ENCODE measurements around the gene CRB1.
"Not testable (repeated sequence)": the region's sequence is repeated elsewhere in the genome, so short reads cannot be mapped to it uniquely, and the experiment has no call there.

Gene CRB1

DNA sequence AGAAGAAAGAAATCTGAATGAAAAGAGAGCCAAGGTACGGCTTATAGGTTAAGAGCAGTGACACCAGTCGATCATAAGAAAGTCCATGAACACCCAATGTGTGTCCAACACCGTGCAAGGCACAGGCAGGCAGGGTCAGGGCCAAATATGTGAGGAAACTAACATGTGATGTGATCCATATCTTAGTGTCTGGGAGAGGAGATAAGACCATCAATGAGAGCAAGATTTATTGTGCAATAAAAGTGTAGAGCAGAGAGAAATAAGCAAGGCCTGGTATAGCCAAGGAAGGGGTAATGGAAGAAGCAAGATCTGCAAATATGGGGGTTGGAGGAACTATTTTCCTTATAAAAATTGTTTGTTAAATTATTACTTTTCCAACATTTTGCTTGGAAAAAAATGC, 198.8 kb downstream of the CRB1 start:
- no peak for DNase-seq

DNA sequence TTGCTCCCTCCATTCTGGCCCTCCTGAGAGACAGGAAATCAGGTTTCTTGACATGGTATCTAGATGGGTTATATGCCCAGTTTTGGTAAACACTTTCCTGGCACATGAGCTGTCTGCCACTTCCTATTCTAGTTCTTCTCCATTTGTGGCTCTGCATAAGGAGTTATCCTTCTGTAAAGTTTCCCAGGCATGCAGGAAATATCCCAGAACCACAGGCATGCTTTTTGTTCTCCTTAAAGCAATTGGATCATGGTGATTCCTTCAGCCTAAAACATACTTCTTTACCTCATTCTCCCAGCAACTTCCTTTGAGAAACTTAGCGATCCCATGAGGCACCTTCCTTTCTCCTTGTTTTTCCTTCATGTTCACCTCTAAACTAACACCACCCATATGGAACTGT, 199.8 kb downstream of the CRB1 start:
- DNase-seq: no peak

DNA sequence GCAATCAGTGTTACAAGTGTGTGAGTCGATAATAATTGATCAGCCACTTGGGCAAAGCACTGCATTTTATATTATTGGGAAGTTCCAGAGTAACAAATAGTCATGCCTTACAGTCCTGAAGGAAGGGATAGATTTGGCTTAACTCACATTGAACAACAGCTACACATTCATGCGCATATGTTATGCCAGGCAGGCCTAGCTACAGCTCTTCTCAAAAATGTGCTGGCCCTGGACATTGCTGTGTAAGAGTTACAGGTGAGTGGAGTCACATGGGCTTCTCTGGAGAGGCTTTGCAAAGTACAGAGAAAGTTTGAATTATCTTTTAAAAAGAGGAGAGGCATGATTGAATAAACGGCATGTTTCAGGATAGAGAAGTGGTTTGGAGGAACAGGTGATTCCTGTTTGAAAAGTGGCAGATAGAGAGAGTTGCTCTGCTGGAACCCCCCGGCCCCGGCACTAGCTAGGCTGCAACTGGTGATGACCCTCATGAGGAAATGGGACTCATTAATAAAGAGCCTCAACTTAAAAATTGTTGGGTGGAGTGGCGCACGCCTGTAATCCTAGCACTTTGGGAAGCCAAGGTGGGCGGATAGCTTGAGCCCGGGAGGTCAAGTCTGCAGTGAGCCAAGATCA, 200.6 kb downstream of the CRB1 start:
- DNase-seq: no peak

DNA sequence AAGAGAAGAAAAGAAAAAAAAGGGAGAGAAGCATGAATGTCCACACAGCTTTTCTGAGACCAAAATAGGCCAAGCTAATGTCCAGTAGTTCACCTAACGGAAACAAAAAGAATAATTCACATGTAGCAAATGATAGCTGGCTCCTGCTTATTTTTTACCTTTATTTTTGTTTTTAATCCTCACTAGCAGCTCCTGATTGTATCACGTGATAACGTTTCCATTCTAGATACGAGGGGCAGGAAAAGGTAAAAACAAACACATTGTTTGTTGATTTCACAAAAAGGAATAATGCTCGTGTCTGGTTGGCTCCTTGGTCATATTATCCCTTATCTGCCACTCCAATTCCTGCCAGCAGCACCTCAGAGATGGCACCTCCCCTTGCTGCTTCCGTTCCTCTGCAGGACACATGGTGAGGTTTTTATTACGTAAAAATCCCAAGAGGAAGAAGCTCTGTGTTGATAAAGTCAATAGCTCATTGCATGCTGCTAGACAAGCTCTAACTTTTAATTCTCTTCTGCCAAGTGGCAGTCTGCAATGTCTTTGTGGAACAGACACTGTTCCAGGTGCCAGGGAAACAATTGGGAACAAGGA, 201.7 kb downstream of the CRB1 start:
- no peak for DNase-seq

DNA sequence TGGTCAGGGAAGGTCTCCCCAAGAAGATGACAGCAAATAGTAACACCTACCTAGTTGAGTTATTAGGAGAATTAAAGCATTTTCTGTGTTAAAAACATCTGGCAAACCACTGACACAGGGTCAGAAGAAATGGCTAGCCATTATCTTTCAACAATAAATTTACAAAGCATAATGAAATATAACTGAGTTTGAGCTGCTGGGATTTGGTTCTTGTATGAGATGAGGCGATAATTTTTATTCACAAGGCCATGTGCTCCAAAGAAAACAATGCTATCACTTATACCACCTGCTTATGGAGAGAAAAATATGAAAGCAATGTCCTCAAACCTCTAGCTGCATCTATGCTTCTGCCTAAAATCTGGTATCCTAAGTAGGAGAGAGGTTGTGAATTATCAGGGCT, 202.3 kb downstream of the CRB1 start:
- DNase-seq: no peak

DNA sequence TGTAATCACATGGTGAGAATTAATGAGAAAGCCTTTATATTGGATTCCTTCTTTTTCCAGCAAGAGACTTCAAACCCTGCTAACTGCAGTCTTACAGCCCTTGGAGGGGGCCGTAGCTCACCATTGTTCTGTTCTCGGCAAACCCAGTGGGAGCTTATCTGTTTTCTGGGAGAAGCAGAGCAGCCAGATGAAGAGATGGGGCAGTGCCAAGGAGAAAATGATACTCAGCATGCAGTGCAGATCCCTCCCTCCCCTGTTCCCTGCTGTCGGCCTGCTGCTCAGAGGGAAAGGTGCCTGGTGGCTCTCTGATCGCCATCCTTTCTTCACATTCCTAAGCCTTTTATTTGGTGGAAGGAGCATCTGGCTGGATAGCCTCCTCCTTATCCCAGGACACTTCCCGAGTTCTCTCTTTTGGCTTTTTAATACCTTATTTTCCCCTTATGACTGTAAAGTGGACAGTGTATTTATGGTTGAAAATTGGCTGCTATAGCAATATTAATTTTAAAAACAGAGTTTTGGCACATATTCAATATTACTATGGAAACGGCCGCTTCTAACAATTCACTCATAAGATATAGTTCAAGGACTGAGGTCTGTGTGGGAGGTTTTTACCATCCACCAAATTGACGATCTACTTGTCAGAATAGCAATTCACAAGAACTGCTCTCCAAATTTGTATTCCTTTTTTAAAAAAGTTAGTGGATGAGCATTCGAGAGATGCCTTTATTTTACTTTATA, 203.4 kb downstream of the CRB1 start:
- DNase-seq: no peak

DNA sequence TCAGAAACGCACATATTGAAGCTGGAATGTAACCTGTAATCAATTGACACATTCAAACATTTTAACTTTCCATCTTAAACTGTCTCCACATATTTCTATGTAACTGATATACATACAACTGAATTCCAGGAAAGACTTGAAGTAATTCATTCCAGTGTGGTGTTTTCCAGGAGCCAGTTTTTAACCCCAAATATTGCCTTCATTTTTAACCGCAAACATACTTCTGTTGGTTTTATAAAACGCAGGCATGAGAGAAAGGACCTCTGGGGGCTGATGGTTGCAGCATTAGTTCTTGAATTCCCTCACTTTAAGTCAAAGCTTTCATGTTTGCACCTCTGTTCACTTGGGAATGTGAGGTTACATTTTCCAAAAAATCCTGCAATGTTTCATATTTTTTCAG, 204.1 kb downstream of the CRB1 start:
- no peak for DNase-seq

DNA sequence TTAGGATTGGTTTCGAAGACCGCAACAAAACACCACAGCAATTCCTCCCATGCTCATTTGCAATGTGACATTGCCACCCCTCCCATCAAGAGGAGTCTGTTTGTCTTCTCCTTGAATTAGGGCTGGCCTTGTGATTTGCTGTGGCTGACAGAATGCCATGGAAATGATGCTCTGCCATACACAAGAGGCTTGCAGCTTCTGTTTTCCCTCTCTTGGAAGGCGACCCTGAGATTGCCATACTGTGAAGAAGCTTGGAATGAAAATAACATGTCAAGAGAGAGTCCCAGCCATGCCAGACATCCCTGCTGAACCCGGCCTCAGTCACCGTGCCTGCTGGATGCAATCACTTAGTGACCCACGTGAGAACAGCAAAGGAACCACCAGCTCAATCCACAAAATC, 212.4 kb downstream of the CRB1 start:
- DNase-seq: no peak

DNA sequence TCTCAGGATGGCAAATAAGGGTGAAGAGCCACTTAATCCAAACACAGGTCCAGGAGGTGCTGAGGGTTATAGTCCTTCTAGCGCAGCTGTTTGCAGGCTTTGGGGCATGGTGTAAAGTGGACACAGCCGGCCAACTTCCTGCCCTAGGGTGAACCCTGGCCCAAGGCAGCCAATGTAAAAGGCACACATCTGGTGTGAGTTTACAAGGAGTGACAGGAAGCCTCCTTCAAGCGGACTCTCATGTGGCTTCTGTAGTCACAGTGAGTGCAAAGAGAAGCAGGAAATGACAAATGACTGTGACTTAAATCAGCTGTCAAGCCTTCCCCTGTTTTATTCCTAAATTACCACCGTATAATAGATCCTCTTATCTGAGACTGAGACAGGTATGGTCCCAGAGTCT, 213.0 kb downstream of the CRB1 start:
- DNase-seq: peak in 4 of 6 experiments; percentile 2 to 37 (median 18)

DNA sequence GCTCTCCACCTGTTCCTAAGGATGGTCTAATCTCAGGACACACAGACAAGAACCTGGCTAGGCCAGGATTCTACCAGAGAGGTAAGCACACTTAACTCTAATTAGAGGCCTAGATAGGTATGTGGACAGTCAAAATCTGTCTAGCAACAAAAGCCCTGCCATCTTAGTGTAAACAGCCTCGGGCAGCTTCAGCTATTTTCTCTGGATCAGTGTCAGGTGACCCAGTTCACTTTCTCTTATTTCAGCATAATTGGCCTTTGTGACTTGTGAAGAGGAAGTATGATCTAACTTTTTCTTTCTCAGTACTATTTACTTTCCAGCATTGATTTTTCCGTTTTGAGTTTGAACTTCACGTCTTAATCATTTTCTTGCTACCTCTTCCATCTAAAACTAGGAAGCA, 217.7 kb downstream of the CRB1 start:
- no peak for DNase-seq

DNA sequence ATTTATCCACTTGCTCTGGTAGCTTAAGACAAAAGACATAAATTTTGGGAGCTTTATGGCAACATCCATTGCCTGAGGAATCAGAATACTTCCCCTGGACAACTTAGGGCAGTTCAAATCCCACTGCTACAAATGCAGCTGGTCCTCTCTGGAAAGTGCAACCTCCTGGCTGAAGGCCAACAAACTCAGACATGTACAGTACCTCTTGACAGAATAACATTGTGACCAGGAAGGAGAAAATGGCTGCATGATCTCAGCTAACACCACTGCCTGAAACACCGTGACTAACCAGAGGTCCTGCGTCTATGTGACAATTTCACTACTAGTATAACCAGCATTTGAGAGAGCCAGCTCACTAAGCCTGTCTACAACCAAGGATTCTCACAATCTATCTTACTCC, 218.9 kb downstream of the CRB1 start:
- no peak for DNase-seq

DNA sequence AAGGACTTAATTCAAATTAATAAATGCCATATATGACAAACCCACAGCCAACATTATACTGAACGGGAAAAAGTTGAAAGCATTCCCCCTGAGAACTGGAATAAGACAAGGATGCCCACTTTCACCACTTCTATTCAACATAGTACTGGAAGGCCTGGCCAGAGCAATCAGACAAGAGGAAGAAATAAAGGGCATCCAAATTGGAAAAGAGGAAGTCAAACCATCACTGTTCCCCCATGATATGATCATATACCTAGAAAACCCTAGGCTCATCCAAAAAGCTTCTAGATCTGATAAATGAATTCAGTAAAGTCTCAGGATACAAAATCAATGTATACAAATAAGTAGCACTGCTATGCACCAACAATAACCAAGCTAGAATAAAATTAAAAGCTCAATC, 223.5 kb downstream of the CRB1 start:
- DNase-seq: not testable (repeated sequence)

DNA sequence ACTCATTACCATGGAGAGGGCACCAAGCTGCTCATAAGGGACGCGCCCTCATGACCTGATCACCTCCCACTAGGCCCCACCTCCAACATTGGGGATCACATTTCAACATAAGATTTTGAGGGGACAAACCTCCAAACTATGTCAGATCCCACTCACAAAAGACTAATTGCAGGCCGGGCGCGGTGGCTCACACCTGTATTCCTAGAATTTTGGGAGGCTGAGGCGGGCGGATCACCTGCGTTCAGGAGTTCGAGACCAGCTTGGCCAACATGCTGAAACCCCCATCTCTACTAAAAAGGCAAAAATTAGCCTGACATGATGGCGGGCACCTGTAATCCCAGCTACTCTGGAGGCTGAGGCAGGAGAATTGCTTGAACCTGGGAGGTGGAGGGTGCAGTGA, 228.7 kb downstream of the CRB1 start:
- DNase-seq: no peak

DNA sequence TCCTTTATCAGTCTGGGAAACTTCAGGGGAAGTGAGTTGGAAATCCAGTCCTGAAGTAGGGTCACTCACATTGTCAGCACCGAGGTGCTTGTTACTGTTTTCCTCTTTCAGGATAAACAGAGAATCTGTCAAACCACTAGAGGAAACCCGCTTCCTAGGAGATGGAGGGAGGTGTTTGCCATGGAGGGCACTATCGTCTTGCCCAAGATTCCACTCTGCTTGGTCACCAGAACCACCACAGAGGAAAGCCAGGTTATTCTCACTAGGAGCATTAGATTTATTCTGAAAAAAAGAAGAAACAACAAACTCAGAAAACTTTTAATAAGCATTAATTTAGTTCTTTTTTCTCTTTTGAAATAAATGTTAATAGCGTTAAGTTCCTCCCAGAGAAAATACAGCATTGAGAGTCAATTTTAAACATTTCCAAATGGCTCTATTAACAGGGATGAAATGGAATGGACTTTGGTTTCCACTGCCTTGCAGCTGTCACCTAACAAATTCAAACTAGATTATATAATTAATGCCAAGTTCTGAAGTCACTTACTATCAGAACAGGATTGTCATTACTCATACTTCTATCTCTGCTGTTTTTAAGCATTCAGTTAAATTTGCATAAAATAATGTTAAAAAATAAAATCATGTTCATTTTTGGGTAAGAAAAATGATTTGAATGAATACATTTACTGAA, 242.8 kb downstream of the CRB1 start:
- no peak for DNase-seq

DNA sequence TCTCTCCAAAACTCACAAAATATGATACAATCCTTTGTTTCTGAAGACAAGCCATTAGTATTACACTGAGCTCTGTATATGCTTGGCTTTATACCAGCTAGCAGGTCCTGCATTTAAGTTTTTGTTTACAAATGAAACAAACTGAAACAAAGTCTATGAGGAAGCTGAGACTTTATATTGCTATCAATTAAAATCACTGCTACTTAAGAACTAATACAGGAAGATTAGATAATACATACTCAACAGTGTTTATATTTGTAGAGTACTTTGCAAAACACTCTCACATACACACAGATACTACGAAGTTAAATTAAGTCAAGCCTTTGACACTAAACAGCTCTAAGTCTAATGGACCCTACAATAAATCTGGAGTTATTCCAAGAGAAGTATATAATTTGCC, 247.4 kb downstream of the CRB1 start:
- DNase-seq: no peak

DNA sequence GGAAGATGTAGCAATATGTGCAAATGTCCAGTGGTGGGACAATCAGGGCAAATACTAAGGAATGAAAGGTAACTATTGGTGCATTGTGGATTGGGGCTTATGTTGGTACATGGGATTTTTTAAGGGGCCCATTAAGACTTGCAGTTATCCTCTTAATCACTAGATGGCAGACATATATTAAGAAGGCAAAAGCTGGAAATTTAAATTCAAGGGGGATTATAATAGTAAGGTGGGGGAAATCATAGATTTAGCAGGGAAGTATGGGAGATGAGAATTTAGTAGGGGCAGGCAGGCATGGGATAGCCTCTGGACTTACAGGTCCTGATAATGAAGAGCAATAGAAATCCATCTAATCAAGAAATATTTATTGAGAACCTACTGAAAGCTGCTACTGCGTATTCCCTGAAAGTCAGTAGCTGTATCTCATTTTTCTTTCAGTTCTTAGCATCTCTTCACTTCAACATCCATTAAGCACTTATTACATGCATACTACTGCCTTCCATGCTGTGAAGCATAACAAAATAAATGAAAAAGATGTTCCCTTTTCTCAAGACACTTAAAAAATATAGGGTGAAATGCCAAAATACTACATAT, 251.8 kb downstream of the CRB1 start:
- peak in 1 of 6 experiments; percentile 6 for DNase-seq

DNA sequence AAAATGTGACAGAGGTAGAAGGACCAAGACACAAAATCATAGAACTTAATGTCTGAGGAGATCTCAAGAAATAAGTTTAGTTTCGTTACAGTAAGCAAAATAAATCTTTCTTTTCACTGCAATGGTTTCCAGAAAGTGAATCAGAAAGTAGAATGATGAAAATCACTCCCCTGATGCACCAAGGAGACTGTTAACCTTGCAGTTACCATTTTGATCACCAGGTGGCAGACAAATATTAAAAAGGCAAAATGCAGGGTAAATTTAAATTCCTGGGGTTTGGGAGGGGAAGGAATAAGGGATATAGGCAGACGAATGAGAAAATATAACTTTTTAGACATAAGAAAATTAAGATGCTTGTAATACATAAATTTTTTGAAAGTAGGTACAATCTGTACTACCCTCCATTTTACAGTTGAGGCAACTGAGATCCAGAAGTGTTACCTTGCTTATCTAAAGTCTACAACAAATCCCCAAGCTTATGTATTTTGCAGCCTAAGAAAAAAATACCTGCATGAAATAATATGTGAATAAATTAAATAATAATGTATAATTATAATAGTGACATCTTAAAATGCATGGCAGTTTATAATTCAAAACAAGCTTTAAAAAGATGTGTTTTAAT, 253.2 kb downstream of the CRB1 start:
- peak in 2 of 6 experiments; percentile 12 to 40 for DNase-seq

DNA sequence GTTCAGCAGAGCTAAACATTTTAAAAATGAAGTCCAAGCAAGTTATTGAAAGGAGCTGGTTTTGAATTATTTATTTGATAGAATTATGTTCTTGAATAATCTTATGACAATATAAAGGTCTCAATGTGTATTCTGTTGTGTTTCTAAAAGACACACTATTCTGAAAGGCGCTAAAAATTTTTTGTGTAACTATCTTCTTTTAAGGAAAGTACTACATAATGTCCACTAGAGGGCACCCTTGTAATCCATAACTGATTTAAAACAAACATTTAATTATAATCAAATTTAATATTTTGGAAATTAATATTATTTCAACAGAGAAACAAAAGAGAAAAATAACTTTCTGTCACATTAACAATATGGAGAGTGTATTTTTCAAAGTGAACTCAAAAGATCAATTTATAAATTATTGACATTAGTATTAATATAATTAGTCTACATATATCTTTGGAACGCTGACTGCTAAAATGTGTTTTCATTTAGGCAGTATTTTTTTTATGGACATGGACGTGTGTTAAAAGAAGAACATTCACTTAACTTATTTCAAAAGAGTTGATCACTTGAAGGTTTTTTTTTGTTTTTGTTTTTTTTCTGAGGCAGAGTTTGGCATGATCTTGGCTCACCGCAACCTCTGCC, 258.8 kb downstream of the CRB1 start:
- DNase-seq: peak in 2 of 6 experiments; percentile 28 to 34

Data from stimulated activated naive CD4-positive, alpha-beta T cell (primary cell).